Measurements from ENCODE around the gene POLR2E. TPM values are rescaled to one million over a fixed set of nuclear protein-coding genes. Genes with fewer than 3 reads are reported as not detected.

Gene POLR2E
- total and polyA plus RNA-seq, 9 of the 15 experiments (the other 6 are each of a cell fraction or from before 2014, with no cell fraction given) = 3.4 to 413 (median 244) TPM

DNA sequence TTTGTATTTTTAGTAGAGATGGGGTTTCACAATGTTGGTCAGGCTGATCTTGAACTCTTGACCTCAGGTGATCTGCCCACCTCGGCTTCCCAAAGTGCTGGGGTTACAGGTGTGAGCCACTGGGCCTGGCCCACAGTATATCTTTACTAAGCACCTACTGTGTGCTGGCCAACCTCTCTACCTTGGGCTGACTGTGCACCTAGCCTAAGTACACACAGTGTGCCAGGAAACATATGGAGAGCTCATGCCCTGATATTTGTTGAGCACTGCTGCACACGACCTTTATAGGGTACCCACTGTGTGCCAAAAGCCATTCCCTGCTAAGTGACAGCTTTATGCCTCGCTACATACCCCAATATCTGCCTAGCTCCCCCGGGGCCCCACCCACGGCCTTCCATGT lies 34.5 kb downstream of the POLR2E start:
- in situ Hi-C loops (cut with MboI) (no loop called here), intact Hi-C loops (cut with micrococcal nuclease) (no loop called here)
- FAIRE-seq (no peak), DNase-seq (ENCODE audit: extremely low read depth in 1 of 4, low spot score in 3 of 4) (no peak), ATAC-seq (no peak)
- peaks cover 3 to 48% of the 10 kb centered on the region in 2 experiments; a peak in 3 of 5 replicates for H3K4me1 ChIP-seq (replicated peaks in 1 of 2; ENCODE audit: control insufficient read depth in 2 of 2, insufficient read depth in 2 of 2, low read length in 2 of 2)
- peaks cover 55% of the 10 kb centered on the region for H3K36me3 ChIP-seq (ENCODE audit: control insufficient read depth, insufficient read depth, low read length)
- TF ChIP-seq ZKSCAN1 (IDR thresholded peaks at IDR 0.05; ENCODE audit: low read depth, low read length) = peak; percentile 94
- no peak for TF ChIP-seq SAP30 (IDR thresholded peaks at IDR 0.05; ENCODE audit: borderline replicate concordance, insufficient read depth, low read depth, low read length, poor library complexity, severe bottlenecking)
- H4K20me1 ChIP-seq (replicated peaks; ENCODE audit: control insufficient read depth, insufficient read depth, low read length) = no peaks in the 10 kb centered on the region
- no peaks in the 10 kb centered on the region for H3K9me1 ChIP-seq (ENCODE audit: control insufficient read depth, insufficient read depth, low read length)
- no peak overlapping the region for H3K27ac ChIP-seq (ENCODE audit: extremely low read depth, low read depth, low read length)
- H3K4me2 ChIP-seq (ENCODE audit: insufficient read depth, low read length) = no peak overlapping the region
- H3K4me3 ChIP-seq = no peak overlapping the region
- WGBS (ENCODE audit: insufficient coverage, low coverage, missing lambda C conversion rate) = 74% methylated on average over 5 of the region's 5 CpGs
- POLR2A ChIA-PET = interaction anchor here (0.6 kb wide), 1 partner anchor 9 kb away, joined by 3 read pairs; no protein-coding TSS in a partner anchor
- H3K9me3 ChIP-seq (replicated peaks; ENCODE audit: control insufficient read depth, insufficient read depth, low read depth, low read length) = no peaks in the 10 kb centered on the region
- H3K27me3 ChIP-seq (ENCODE audit: control insufficient read depth in 2 of 2, insufficient read depth in 2 of 2, low read length in 2 of 2) = no peaks in the 10 kb centered on the region
- H3K9ac ChIP-seq (ENCODE audit: insufficient read depth in 1 of 2, low read depth in 2 of 2, low read length in 2 of 2) = no peak overlapping the region
- CTCF ChIA-PET (ENCODE audit: low intra/inter-chr PET ratio) = no interaction called here
- BruUV-seq (replicated peaks) = no TSS peak
- no peaks in the 10 kb centered on the region for H3K79me2 ChIP-seq (ENCODE audit: control insufficient read depth, insufficient read depth, low read length)
- no peak overlapping the region for H2AFZ ChIP-seq (ENCODE audit: low read depth, low read length)

DNA sequence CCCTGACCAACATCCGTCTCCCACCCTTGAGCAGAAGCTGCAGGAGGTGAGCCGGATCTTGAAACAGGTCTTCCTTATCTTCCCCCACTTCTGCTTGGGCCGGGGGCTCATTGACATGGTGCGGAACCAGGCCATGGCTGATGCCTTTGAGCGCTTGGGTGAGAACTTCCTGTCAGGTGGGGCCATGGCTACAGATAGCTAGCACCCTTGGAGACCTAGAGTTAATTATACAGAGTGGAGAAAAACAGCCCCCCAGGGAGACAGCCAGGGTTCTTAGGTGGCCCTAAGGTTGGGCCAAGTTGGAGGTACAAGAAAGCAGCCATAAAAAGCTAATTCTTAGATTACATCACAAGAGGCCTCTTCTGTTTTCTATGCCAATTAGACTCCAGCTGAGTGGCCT lies 37.1 kb downstream of the POLR2E start:
- 77% methylated on average over 4 of the region's 5 CpGs for WGBS (ENCODE audit: insufficient coverage, low coverage, missing lambda C conversion rate)
- BruUV-seq (replicated peaks) = no TSS peak
- no peak overlapping the region for H3K4me3 ChIP-seq
- ATAC-seq = no peak
- H3K36me3 ChIP-seq (ENCODE audit: control insufficient read depth, insufficient read depth, low read length) = peaks cover 76% of the 10 kb centered on the region
- ChIA-PET POLR2A (interaction anchor here (0.6 to 1.1 kb wide), 4 partner anchors 10 to 162 kb away, joined by 3 to 4 read pairs (median 4); partner anchors contain the start of gene RNU6-2), CTCF (ENCODE audit: low intra/inter-chr PET ratio) (no interaction called here)
- H3K9me3 ChIP-seq (replicated peaks; ENCODE audit: control insufficient read depth, insufficient read depth, low read depth, low read length) = no peaks in the 10 kb centered on the region
- DNase-seq (ENCODE audit: extremely low read depth in 1 of 4, low spot score in 3 of 4) = no peak
- H3K9me1 ChIP-seq (ENCODE audit: control insufficient read depth, insufficient read depth, low read length) = no peaks in the 10 kb centered on the region
- TF ChIP-seq MAFK (IDR thresholded peaks at IDR 0.05; ENCODE audit: low read length) = no peak
- no peak for TF ChIP-seq TRIM24 (IDR thresholded peaks at IDR 0.05)
- TF ChIP-seq KAT2B (IDR thresholded peaks at IDR 0.05; ENCODE audit: low read depth, low read length) = no peak
- no peak for TF ChIP-seq ZNF444 (CRISPR knock-in tag; IDR thresholded peaks at IDR 0.05)
- intact Hi-C loops (cut with micrococcal nuclease) = no loop called here
- H3K4me1 ChIP-seq (replicated peaks in 1 of 2; ENCODE audit: control insufficient read depth in 2 of 2, insufficient read depth in 2 of 2, low read length in 2 of 2) = peaks cover 0 to 41% of the 10 kb centered on the region in 2 experiments; a peak in 2 of 5 replicates
- in situ Hi-C loops (cut with MboI) = no loop called here
- no peaks in the 10 kb centered on the region for H3K79me2 ChIP-seq (ENCODE audit: control insufficient read depth, insufficient read depth, low read length)
- FAIRE-seq = no peak
- H3K4me2 ChIP-seq (ENCODE audit: insufficient read depth, low read length) = no peak overlapping the region
- H3K27me3 ChIP-seq (ENCODE audit: control insufficient read depth in 2 of 2, insufficient read depth in 2 of 2, low read length in 2 of 2) = no peaks in the 10 kb centered on the region
- no peak overlapping the region for H3K27ac ChIP-seq (ENCODE audit: extremely low read depth, low read depth, low read length)
- H2AFZ ChIP-seq (ENCODE audit: low read depth, low read length) = no peak overlapping the region
- 0 out of 2 replicates have a peak, but pooled peaks cover 4% of the 10 kb centered on the region for H4K20me1 ChIP-seq (replicated peaks; ENCODE audit: control insufficient read depth, insufficient read depth, low read length)
- H3K9ac ChIP-seq (ENCODE audit: insufficient read depth in 1 of 2, low read depth in 2 of 2, low read length in 2 of 2) = no peak overlapping the region

Data from K562 (cell line).